ENCODE data around the gene DHX30. TPM values are rescaled to one million over a fixed set of nuclear protein-coding genes. Genes with fewer than 3 reads are reported as not detected.

DHX30 gene
- total RNA-seq, 2 donors from 2014 or later: 33.8 to 72.8 TPM

GRCh38 chr3:47899495-47900108 lies 96.7 kb downstream of the DHX30 start:
- no peak for DNase-seq
- no peaks in the 10 kb centered on the region for H3K36me3 ChIP-seq
- H3K27ac ChIP-seq: no peak overlapping the region

More at GRCh38 chr3:47899495-47900108, 96.7 kb downstream of the DHX30 start:
- no peak overlapping the region for H3K9ac ChIP-seq (ENCODE audit: low read depth in 2 of 2, low read length in 2 of 2)
- no peaks in the 10 kb centered on the region for H3K9me3 ChIP-seq
- H3K4me1 ChIP-seq: no peaks in the 10 kb centered on the region
- intact Hi-C loops (cut with DNase I): no loop called here
- H3K27me3 ChIP-seq: no peaks in the 10 kb centered on the region
- no peak overlapping the region for H3K4me3 ChIP-seq
- TF ChIP-seq CTCF (IDR thresholded peaks at IDR 0.05): no peak

Small RNA genes lying within 50 kb of the gene (microRNA-seq; reads per million reads assigned to microRNA genes)
- gene MIR1226: 47.4 reads per million, percentile 43 among the genes with 10 or more reads in this experiment

Other genes with a start within 250 kb of the DHX30 start
- under 1 TPM; 0.66 to 0.74 TPM for gene CSPG5, start 224.3 kb upstream of the DHX30 start, total RNA-seq
- gene SMARCC1, start 21.2 kb upstream of the DHX30 start, total RNA-seq: 10 to 100 TPM; 72.6 to 90.2 TPM
- gene MAP4, start 213.3 kb downstream of the DHX30 start, total RNA-seq: 100 to 1,000 TPM; 117 to 132 TPM